GM18505 (cell line): ENCODE data around the gene ROR1.

ENCODE experiments used
- ATAC-seq: cut with Tn5 transposase; IDR thresholded peaks from one replicate; pipeline ENCODE4 v1.9.1; 2021; ENCODE audit not compliant: unreplicated experiment
- POLR2A ChIP-seq: IDR thresholded peaks from 4 replicates; pipeline ENCODE4 v1.6.1; 2011; ENCODE audit warnings: borderline replicate concordance; ENCODE audit not compliant: insufficient read depth, insufficient read length; ENCODE audit errors: extremely low read depth

Gene ROR1

DNA sequence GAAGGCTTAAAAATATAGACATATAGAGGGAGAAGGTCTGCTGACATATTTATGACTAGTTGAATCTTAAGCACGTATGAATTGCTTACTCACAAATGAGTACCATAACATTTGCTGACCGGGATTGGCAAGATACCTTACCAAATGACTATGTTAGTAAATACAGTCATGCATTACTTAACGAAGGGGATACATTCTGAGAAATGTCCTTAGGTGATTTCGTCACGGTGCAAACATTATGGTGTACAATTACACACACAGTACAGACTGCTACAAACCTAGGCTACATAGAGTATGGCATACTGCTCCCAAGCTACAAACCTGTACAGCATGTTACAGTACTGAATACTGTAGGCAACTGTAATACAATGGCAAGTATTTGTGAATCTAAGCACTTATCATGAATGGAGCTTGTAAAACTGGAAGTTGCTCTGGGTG, 410.2 kb downstream of the ROR1 start:
- ATAC-seq: no peak
- no peak for TF ChIP-seq POLR2A

DNA sequence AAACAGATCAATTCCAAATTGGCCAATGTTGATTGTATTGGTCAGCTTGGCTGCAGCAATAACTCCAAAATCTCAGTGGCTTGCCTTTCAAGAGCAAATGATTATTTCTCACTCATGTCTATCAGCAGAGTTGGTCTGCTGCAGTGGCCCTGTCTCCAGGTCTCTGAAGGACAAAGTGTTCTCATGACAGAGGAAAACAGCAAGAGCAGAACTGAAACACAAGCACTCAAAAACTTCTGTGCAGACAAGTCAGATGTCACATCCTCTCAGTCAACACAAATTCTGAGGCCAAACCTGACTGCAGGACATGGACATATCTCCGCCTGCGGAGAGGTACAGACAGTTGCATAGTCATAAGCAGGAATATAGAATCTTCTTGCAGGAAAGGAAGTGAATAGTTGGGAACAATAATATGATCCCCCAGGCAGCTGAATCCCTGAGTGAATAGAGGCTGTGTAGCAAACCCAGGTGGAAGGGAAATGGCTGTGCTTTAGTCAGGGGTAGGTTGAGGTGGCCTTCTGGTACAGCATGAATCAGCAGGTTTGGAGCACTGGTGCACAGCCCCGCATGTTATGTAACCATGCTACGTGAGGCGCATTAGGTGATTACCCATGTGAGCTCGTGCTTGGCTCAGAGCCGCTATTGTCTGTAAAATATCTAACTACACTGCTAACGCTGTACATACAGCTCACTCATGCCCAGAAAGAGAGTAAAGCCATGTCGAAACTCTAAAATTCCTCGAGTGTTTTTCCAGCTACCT, 412.5 kb downstream of the ROR1 start:
- no peak for ATAC-seq
- TF ChIP-seq POLR2A: no peak

DNA sequence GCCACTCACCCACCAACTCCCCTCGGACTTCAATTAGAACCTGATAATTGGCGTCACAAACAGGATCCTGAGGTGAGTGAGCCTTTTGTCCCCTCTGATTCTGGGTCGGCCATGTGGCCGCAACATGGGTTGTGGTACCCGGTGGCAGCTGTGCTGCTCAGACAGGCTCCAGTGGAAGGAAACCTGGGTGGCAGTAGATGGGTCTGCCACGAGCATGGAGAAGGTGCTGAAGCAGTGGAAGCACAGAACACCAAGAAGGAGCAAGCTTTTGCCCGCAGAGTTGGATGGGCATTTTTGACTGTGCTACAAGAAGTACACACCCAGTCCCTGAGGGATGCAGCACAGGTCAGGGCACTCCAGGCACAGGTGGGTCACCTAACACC, 413.1 kb downstream of the ROR1 start:
- no peak for TF ChIP-seq POLR2A
- ATAC-seq: no peak

DNA sequence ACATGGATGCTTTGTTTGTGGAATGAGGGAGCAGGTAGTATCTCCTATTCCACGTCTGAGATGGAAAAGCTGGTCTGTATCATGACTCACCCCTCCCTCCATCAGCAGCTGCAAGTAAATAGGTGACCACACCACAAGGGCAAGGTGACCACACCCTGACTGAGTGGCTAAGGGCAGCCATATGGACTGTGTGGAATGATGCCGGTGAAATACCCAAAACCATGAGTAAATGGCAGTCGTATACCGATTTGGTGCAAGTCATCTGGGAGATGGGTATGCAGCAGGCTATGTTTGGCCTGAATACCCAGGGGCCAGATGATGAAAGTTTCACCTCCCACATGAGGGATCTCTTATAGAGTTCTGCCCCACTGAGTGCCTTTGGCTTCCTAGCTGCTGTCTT, 413.8 kb downstream of the ROR1 start:
- TF ChIP-seq POLR2A: no peak
- no peak for ATAC-seq

DNA sequence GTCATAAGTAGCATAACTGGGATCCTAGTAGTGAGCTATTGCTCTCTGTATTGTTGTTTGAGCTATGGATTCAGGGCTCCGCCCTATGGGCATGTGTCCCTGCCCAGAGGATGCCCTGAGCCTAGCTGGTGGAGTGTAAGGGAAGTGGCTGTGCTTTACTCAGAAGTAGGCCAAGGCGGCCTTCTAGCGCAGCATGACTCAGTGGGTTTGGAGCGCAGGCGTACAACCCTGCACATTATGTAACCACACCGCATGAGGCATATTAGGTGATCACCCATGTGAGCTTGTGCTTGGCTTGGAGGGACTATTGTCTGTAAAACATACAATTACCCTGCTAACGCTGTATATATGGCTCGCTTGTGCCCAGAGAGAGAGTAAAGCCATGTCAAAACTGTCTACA, 418.5 kb downstream of the ROR1 start:
- ATAC-seq: no peak
- TF ChIP-seq POLR2A: no peak

DNA sequence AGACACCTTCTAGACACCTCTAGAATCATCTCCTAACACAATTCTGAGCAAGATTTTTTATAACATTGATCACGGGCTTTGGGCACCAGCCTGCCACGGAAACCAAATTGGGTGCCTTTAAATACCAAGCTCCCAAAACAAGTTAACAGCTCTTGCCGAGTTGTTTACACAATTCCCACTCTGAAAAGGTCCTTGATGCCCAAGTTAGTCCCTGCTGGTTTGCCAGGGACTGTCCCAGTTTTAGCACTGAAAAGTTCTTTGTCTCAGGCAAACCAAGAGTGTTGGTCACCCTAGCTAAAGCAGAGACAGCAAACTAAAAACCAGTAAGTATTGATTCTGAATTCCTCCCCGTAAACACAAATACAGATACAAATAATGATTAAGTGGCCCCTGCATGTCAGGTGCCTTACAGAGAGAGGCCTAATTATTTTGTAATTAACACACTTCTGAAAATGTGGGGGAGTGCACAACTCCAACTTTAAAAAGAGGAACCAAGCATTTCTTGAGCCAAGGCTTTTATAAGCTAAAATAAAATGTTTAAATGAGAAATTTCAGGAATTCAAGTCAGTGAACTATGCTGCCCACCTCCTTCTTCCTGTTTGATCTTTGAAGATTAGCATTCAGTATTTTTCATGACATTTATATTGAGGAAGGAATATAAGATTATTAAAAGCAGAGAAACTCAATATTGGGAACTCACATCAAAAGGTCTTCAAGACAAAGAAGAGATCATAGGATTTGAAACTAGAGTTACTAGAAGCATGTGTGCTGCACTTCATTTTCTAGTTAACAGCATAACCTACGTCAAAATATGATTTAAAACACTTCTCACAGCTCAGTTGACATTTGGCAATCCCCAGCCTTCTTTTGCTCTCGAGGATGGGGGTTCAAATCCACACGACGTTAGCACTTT, 420.6 kb downstream of the ROR1 start:
- TF ChIP-seq POLR2A: no peak
- ATAC-seq: no peak

DNA sequence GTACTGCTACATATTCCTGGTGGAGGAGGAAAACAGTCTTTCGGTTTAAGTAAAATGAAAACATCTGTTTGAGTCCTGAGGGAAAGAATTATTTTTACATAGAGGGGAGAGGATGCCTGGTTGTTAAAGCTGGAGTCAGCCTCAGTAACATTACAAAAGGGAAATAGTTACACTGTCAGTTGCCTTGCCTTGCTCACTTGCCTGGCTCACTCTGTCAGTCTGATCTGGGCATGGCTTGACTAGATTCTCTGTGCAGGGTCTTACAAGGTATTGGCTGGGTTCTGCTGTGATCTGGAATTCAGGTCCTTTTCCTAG, 421.2 kb downstream of the ROR1 start:
- ATAC-seq: no peak
- no peak for TF ChIP-seq POLR2A

DNA sequence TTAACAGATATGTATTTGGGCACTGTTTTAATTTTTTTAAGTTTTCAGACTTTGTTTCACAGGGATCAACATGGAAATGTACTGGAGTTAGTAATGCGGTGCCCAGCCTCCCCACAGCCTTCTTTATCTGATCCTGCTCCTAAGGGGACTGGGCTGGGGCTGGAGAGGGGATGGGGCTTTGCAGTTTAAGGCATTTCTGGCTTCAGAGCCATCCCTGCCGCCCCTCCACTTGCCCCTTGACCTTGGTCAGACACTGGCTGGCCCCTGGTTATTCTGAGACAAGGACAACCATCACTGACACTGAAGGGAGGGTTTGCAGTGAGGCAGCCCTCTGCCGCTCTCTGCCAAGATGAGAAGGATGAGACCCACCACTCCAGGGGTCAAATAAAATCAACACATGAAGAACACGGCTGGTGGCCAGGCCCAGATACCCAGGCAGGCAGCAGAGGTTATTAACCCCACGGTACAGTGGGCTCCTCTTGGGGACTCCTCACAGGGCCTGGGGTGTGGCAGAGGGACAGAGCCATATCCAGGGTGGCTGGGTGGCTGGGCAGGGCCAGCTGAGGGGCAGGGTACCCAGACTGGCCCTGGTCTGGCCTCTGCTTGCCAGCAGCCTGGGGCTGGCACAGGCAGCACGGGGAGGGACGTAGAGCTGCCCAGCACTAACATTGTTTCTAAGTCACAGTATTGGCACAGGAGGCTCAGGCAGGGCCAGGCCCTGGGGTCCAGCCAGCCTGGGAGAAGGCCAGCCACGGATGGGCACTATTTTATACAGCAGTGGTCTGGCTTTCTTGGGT, 422.5 kb downstream of the ROR1 start:
- ATAC-seq: no peak
- TF ChIP-seq POLR2A: no peak

DNA sequence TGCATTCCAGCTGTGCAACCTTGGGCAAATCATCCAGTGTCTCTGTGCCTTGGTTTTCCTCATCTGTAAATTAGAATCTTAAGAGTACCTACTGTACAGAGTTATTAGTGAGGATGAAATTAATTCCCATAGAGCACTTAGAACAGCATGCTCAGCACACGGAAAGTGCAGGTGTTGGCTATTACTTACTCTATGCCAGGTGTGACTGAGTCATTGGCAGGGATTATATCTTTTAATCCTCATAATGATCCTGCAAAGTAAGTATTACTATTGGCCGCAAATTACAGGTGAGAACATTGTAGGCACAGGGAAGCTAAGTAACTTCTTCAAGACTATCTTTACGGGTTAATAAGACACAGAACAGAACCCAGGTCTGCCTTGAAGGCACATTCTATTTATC, 423.3 kb downstream of the ROR1 start:
- TF ChIP-seq POLR2A: no peak
- no peak for ATAC-seq

DNA sequence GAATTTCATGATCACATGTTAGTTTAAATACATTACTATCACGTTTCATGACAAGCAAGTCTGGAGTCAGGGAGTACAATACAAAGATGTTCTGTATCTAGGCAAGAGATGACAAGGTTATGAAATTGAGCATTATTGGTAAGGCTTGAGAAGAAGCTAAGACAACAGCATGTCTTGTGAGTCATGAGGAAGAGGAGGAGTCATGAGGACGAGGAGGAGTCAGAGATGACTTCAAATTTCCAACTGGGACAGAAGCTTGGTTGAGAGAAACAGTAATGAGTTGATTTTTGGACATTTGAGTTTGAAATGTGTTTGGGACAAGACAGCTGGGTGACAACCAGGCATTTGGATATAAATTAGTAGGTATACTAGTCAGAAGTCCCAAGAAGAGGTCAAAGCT, 425.3 kb downstream of the ROR1 start:
- no peak for ATAC-seq
- TF ChIP-seq POLR2A: no peak

DNA sequence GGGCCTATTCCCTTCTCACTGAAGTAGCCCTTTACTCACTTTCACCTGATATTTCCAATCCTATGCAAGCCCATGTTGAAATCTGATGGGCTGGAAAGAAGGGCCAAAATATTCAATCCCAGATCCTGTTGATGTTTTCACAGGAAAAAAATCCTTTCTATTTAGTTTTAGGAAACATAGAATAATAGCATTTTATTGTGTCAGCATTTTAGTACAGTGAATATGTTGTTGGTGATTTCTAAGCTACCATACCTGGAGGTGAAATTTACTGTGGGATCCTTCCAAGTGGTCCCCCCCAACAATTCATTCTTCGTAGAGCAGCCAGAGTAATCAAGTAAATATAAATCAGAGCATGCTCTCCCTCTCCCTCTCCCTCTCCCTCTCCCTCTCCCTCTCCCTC, 426.2 kb downstream of the ROR1 start:
- TF ChIP-seq POLR2A: no peak
- no peak for ATAC-seq

DNA sequence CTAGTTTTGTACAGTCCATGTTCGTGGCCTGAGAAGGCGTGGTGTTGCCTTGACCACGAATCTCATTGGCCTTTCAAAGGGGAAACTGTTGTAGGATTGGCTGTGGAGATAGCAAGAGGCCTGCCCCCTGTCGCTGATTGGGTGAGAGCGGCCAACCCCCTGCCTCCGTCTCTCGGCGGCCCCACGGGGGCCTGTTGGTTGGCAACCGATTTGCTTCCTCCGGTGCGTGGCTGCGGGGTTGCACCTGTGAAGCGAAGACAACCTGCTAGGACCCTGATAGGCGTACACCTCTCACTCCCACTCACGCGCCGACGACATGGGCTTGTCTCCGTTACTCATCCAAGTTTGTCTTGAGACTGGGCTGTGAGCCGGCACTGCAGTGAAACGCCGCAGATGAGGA, 429.6 kb downstream of the ROR1 start, which contains the start of gene UBE2U:
UBE2U (plus strand) TSS at position 204 of the 400 bp plus-strand sequence. CDS start 428 bp downstream, outside the sequence.
- TF ChIP-seq POLR2A: no peak

DNA sequence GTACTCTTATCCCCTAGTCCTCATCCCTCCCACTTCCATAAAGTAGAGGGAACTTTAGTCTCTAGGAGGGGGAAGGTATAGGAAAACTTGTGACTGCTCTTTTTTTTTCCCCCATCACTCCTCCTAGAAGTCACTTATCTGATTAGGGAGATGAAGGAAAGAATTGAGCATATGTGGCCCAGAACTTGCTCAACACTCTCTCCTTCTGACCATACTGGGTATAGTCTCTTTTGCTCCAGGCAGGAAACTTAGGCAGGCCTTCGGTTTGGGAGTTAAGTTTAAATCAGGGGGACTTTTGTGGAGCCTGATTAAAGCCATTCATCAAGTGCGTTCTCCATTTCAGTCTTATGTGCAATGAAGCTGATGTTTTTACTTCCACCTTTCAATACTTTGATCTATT, 435.4 kb downstream of the ROR1 start:
- TF ChIP-seq POLR2A: no peak
- ATAC-seq: no peak

More for the DNA sequence above, 429.6 kb downstream of the ROR1 start, which contains the start of gene UBE2U:
- ATAC-seq: no peak

DNA sequence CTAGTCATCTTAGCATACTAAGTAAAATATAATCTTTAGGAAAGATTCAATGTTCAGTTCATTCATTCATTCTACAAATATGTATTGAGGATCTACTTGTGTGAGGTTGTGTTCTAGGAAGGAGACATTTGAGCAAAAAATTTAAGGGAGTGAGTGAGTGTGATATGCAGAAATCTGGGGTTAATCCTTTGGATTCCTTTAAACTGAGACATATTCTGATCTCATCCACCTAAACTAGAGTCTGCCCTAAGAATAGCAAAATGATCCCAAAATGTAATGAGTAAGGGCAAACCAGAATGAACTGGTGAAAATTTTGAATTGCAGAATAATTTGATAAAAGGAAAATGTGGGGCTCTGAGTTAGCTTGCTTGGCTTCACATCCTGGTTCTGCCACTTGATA, 438.2 kb downstream of the ROR1 start:
- ATAC-seq: no peak
- no peak for TF ChIP-seq POLR2A

DNA sequence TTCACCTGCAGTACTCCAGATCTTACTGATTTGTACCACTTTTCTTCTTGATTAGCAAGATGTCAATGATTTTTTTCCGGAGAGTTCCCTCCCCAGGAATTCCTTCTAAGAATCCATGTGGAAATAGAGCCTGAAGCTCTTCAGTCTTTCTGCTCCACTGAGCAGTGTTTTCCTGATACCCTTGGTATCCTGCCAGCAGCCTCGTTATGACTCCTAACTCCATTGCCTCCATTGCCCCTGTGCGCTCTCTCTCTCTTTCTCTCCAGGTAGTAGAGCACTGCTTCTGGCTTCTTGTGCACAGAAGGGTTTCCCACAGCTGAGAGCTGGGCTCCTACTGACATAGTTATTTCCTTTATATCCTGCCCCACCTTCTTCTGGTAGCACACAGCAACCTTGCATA, 441.8 kb downstream of the ROR1 start:
- no peak for TF ChIP-seq POLR2A
- ATAC-seq: no peak
